GM23248 (cell line): ENCODE data around the gene MYMK.

Experiments used
- EZH2 ChIP-seq: fragments of 200-600 bp; sonication (generic); IDR thresholded peaks from 2 replicates; pipeline ENCODE4 v1.6.1; 2018; ENCODE audit warnings: antibody characterized with exemption, mild to moderate bottlenecking; ENCODE audit not compliant: insufficient read depth, poor library complexity, severe bottlenecking
- EZH2phosphoT487 ChIP-seq: fragments of 200-600 bp; sonication (generic); IDR thresholded peaks from 2 replicates; pipeline ENCODE4 v1.6.1; 2018; ENCODE audit warnings: antibody characterized with exemption, moderate library complexity, mild to moderate bottlenecking, low read depth; ENCODE audit not compliant: insufficient read depth

- TF ChIP-seq EZH2, result no peak
- no peak for TF ChIP-seq EZH2phosphoT487
Measured at GRCh38 chr9:133477461-133477860, 47.3 kb downstream of the MYMK start.
